ENCODE data around the gene C10orf67. TPM values are rescaled to one million over a fixed set of nuclear protein-coding genes. Genes with fewer than 3 reads are reported as not detected.

The C10orf67 gene
- polyA plus RNA-seq, 1 experiment, result 0.15 TPM

DNA sequence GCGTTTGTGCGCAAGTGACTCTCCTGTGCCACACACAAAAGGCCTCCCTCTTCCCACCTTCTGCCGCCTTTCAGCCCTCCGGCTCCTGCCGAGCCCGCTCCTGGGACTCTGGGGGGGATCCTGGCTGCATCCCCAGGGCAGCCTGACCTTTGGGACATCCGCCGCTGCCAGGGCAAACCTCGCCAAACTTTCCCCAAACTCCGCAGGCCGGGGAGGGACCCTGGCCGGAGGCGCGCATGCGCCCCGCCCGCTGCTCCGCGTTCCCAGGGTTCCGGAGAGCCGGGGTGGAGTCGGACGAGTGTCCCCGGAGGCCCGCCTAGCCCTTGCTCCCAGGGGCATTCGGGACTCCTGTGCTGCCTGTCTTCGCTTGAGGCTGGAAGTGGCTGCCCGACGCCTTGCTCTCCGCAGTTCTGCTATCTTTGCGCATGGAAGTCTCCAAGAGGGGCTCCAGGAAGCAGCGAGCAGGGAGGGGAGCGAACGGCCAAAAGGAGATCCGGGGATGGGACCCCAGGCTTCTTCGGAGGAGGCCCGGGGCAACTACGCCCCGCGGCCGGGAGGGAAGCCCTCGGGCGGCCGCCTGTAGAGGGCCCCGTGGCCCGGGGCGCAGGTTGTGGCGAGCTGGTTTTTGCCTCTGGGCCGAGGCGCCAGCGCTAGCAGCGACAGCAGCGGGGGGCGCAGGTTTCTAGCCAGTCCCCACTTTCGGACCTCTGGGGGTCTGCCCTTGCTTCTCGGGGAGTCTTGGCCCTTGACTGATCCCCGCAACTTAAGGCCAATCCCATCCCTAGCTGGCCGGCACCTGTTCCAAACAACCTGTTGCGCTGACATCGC is 145.4 kb downstream of the C10orf67 start:
- CTCF ChIA-PET, result interaction anchor here (0.6 kb wide), 1 partner anchor 503 kb away, joined by 3 read pairs; no protein-coding TSS in a partner anchor
- TF ChIP-seq, protein P1, sequence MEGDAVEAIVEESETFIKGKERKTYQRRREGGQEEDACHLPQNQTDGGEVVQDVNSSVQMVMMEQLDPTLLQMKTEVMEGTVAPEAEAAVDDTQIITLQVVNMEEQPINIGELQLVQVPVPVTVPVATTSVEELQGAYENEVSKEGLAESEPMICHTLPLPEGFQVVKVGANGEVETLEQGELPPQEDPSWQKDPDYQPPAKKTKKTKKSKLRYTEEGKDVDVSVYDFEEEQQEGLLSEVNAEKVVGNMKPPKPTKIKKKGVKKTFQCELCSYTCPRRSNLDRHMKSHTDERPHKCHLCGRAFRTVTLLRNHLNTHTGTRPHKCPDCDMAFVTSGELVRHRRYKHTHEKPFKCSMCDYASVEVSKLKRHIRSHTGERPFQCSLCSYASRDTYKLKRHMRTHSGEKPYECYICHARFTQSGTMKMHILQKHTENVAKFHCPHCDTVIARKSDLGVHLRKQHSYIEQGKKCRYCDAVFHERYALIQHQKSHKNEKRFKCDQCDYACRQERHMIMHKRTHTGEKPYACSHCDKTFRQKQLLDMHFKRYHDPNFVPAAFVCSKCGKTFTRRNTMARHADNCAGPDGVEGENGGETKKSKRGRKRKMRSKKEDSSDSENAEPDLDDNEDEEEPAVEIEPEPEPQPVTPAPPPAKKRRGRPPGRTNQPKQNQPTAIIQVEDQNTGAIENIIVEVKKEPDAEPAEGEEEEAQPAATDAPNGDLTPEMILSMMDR (IDR thresholded peaks at IDR 0.05; ENCODE audit: insufficient read depth, low read depth, low read length), result no peak
- no peak overlapping the region for H3K4me3 ChIP-seq (ENCODE audit: low read depth, low read length)
- H3K36me3 ChIP-seq (ENCODE audit: control insufficient read depth, insufficient read depth, low read length), result no peaks in the 10 kb centered on the region; the same call in 1 of the 2 replicates
- POLR2A ChIA-PET, result no interaction called here
- peaks cover 44% of the 10 kb centered on the region for H3K27me3 ChIP-seq (ENCODE audit: control insufficient read depth, insufficient read depth, low read length)
- no peak for DNase-seq (ENCODE audit: low read depth)

DNA sequence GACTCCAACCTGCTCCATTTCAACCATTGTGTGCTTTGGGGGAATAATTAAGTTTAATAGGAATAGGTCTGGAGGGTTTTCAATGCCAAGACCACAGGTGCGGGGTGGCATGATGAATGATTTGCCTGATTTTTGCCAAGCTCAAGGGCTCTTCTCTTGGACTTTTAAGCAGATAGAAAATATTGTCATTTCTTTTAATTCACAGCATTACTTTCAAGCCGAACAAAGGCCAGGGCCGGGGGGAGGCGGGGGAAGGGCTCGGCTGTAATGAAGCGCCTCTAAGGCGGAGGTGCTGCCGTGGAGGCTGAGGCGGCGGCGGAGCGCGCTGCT is 146.0 kb downstream of the C10orf67 start:
- no peaks in the 10 kb centered on the region for H3K36me3 ChIP-seq (ENCODE audit: control insufficient read depth, insufficient read depth, low read length)
- H3K27me3 ChIP-seq (ENCODE audit: control insufficient read depth, insufficient read depth, low read length), result peaks cover 42% of the 10 kb centered on the region
- ChIA-PET CTCF (no interaction called here), POLR2A (no interaction called here)
- H3K4me3 ChIP-seq (ENCODE audit: low read depth, low read length), result no peak overlapping the region
- TF ChIP-seq, protein P1 (IDR thresholded peaks at IDR 0.05; ENCODE audit: insufficient read depth, low read depth, low read length), result no peak
- no peak for DNase-seq (ENCODE audit: low read depth)

DNA sequence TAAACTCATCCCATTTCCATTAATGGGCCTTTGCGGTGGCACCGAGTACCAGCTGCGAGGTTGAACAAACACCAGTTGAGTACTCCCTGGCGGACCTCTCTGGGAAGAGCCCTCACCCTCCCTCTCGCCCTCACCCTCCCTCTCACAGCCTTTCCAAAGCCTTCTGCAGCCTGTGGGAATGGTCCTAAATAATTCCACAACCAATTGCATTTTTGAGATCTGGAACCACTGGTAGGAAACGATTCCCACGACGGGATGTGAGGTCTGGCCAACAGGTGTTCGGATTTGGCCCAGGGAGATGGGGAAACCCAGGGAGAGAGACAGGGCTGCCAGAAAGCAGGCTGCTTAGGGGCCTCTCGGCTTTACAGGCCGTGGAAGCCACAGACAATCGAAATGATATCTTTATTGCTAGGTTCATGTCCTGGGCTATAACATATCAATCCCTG is 147.2 kb downstream of the C10orf67 start:
- Histone ChIP-seq H3K27me3 (ENCODE audit: control insufficient read depth, insufficient read depth, low read length) (peaks cover 43% of the 10 kb centered on the region), H3K4me3 (ENCODE audit: low read depth, low read length) (no peak overlapping the region), H3K36me3 (ENCODE audit: control insufficient read depth, insufficient read depth, low read length) (no peaks in the 10 kb centered on the region)
- DNase-seq (ENCODE audit: low read depth), result no peak
- ChIA-PET CTCF (no interaction called here), POLR2A (no interaction called here)
- TF ChIP-seq, protein P1 (IDR thresholded peaks at IDR 0.05; ENCODE audit: insufficient read depth, low read depth, low read length), result no peak

DNA sequence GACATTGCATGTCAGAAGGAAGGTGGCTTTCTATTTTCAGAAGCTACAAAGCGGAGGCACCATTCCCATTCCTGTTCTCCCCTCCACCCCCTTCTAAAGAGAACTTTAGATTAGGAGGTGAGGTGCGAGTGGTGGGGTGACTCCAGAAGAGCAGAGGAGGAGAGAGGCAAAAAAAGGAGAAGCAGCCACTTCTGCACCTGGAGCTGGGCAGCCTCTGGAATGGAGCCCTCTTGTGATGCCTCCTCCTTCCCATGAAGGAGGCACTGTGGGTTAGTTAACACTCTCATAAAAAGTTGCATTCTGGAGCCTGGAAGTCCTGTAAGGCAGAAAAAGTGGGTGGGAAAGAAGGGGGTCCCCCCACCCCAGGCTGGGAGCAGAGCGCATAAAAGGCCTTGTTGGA is 147.7 kb downstream of the C10orf67 start:
- DNase-seq (ENCODE audit: low read depth), result no peak
- Histone ChIP-seq H3K36me3 (ENCODE audit: control insufficient read depth, insufficient read depth, low read length) (no peaks in the 10 kb centered on the region), H3K27me3 (ENCODE audit: control insufficient read depth, insufficient read depth, low read length) (peaks cover 45% of the 10 kb centered on the region), H3K4me3 (ENCODE audit: low read depth, low read length) (no peak overlapping the region)
- CTCF ChIA-PET, result no interaction called here
- TF ChIP-seq, protein P1 (IDR thresholded peaks at IDR 0.05; ENCODE audit: insufficient read depth, low read depth, low read length), result no peak
- POLR2A ChIA-PET, result no interaction called here

DNA sequence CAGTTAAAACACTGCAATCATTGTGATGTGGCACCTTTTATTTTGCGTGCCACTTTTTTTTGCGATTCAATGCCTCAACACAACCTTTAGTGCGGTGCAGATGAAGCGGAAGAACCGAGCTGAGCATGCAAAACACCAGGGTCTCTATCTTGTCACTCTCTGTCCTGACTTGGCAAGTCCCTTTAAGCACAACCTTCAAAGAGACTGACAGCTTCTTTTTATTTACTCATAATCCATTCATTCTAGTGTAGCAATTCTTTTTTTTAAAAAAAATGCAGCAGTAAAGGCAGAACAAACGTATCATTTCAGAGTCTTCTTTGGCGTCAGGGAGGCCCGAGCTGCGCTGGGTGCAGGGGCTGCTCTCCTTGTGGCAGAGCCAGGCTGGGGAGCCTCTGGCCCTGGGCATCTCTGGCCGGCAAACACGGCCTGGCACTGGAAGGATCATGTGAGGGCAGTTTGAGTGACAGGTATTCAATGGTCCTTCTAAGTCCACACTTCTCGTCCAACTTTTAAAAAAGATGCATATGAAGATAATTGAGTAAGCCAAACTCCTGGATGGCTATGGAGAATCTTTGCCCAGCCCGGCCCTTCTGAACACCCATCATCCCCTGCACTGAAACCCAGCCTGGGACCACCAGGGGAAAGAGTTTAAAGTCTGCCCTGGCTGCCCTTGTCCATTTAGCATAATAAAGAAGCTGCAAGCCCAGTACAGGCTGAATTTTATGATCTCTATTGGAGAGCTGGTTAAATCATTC is 148.6 kb downstream of the C10orf67 start:
- CTCF ChIA-PET, result interaction anchor here (0.6 kb wide), 1 partner anchor 1907 kb away, joined by 3 read pairs; no protein-coding TSS in a partner anchor
- H3K27me3 ChIP-seq (ENCODE audit: control insufficient read depth, insufficient read depth, low read length), result peaks cover 48% of the 10 kb centered on the region
- no peaks in the 10 kb centered on the region for H3K36me3 ChIP-seq (ENCODE audit: control insufficient read depth, insufficient read depth, low read length)
- TF ChIP-seq, protein P1 (IDR thresholded peaks at IDR 0.05; ENCODE audit: insufficient read depth, low read depth, low read length), result no peak
- H3K4me3 ChIP-seq (ENCODE audit: low read depth, low read length), result no peak overlapping the region
- no peak for DNase-seq (ENCODE audit: low read depth)
- POLR2A ChIA-PET, result no interaction called here
